ENCODE data around the gene DLEU7. TPM values are rescaled to one million over a fixed set of nuclear protein-coding genes. Genes with fewer than 3 reads are reported as not detected.

The DLEU7 gene
- total RNA-seq, 4 donors from 2014 or later: 0.33 to 1.7 (median 0.66) TPM; not detected in 1

DNA sequence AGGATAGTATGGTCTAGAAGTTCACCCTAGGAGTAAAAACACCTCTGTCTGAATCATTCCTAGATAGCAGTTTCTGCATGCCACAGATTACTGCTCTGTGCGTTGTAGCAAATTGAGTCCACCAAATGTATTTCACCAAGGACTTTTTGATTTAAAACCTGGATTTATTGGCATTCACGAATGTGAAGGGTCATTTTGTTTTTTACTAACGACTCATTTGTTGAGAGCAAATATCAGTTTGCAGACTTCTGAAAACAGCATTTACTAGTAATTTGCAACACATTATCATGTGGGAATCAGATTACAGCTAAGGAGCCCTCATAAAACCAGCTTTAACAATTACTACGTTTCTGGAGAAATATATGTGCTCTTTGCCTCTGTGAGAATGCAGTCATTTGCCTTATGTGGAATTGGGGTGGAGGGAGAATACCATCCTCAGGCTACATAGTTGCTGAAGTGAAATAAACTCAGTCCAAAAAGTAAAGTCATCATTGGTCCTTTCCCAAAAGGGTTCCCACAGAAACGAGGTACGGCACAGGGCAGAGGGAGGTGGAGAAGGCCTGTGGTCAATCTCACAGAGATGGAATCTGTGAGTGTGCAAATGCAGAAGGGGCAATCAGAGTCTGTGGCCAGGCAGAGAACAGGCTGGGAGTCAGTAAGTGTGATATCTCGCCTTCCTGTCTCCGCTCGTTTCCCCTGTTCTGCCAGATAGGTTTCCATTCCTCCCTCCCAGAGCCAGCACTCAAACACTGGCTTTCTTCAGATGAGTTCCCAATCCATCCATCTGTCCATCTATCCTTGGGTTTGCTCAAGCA, 63.1 kb downstream of the DLEU7 start:
- TF ChIP-seq, protein P1, sequence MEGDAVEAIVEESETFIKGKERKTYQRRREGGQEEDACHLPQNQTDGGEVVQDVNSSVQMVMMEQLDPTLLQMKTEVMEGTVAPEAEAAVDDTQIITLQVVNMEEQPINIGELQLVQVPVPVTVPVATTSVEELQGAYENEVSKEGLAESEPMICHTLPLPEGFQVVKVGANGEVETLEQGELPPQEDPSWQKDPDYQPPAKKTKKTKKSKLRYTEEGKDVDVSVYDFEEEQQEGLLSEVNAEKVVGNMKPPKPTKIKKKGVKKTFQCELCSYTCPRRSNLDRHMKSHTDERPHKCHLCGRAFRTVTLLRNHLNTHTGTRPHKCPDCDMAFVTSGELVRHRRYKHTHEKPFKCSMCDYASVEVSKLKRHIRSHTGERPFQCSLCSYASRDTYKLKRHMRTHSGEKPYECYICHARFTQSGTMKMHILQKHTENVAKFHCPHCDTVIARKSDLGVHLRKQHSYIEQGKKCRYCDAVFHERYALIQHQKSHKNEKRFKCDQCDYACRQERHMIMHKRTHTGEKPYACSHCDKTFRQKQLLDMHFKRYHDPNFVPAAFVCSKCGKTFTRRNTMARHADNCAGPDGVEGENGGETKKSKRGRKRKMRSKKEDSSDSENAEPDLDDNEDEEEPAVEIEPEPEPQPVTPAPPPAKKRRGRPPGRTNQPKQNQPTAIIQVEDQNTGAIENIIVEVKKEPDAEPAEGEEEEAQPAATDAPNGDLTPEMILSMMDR (IDR thresholded peaks at IDR 0.05; ENCODE audit: low read depth): no peak

DNA sequence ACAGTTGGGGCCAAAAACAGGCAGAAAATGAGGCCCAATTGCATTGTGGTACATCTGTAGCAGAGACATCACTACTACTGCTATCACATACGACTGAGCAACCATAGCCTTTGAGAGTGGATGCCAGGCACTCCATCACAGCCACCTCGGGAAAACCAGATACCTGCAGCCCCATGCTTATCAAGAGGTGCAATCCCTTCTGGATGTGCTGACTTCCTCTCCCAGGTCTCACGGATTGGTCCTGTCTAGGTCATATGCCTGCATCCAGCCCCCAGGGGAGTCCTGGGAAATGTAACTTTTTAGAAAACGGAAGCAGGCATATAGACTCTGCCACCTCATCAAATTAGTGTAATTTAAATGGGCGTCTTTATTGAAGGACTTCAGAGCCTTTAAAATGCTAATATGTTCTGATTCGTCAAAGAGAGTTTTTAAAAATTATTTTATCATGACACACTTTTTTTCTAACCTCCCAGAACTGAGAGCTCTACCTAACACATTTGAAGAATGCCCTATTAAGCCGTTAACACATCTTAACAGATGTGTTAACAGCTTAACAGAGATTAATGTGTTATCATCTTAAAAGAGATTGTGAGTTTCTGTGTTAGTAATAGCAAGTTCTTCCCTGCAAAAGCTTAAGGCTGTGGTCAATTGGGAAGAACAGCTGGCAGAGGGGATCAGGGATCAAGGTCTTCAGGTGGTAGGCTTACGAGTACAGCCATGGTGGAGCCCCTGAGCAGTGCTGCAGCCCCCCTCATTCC, 63.9 kb downstream of the DLEU7 start:
- TF ChIP-seq, protein P1 (IDR thresholded peaks at IDR 0.05; ENCODE audit: low read depth): no peak

Small RNAs within 50 kb of the gene (small RNA-seq; reads per million reads assigned to genes)
- gene RNA5SP28: 0.49 reads per million

Other genes starting within 250 kb of the DLEU7 start
- 10 to 100 TPM; 23.4 to 63.6 (median 39.0) TPM for gene RNASEH2B, start 66.1 kb upstream of the DLEU7 start, total RNA-seq

Measured in subcutaneous adipose tissue (tissue), 4 donors.